Psoas muscle (tissue), 8 donors: ENCODE measurements around the gene TXNRD1. TPM values are rescaled to one million over a fixed set of nuclear protein-coding genes. Genes with fewer than 3 reads are reported as not detected.
A peak's percentile ranks its signal among the peaks of the same experiment; 100 is the strongest.

Source experiments
- ATAC-seq, 4 donors: fragments of 200-7000 bp; cut with Tn5 transposase; one replicate each; pipeline ENCODE4 v1.9.1; 2020; ENCODE audit warnings: moderate library complexity in 3 of 4, mild to moderate bottlenecking in 2 of 4
- DNase-seq, 2 donors: peaks; one replicate each; pipeline ENCODE4 v3.0.0-alpha.2; 2020
- H3K27ac ChIP-seq: fragments of 200-600 bp; one replicate; pipeline ENCODE4 v1.8.0; 2022
- H3K27me3 ChIP-seq, 3 donors: fragments of 200-600 bp in 1 of 3; one replicate each; pipeline versions ENCODE4 v1.6.1 to v1.8.0; 2013 to 2022; ENCODE audit warnings: low read length in 2 of 3, mild to moderate bottlenecking in 2 of 3, moderate library complexity in 1 of 3; ENCODE audit not compliant: insufficient read depth in 3 of 3
- H3K36me3 ChIP-seq, 2 donors: fragments of 200-600 bp in 1 of 2; one replicate each; pipeline versions ENCODE4 v1.6.1 to v1.8.0; 2013 to 2022; ENCODE audit warnings: low read depth in 1 of 2, mild to moderate bottlenecking in 1 of 2, moderate library complexity in 1 of 2; ENCODE audit not compliant: insufficient read depth in 1 of 2
- H3K4me1 ChIP-seq: fragments of 200-600 bp; one replicate; pipeline ENCODE4 v1.8.0; 2022
- H3K4me3 ChIP-seq: fragments of 200-600 bp; one replicate; pipeline ENCODE4 v1.8.0; 2022; ENCODE audit warnings: mild to moderate bottlenecking
- H3K9me3 ChIP-seq: fragments of 200-600 bp; one replicate; pipeline ENCODE4 v1.8.0; 2022
- CTCF ChIP-seq: fragments of 200-600 bp; IDR thresholded peaks from one replicate; pipeline ENCODE4 v1.8.0; 2022; ENCODE audit warnings: antibody characterized with exemption
- WGBS, 3 donors: extraction: QIAGEN DNeasy Blood & Tissue Kit; methylation state at CpG; one replicate each; pipeline versions ENCODE4 v1.1.6 to v1.1.7; 2013; 5-methylcytosine and 5-hydroxymethylcytosine counted together
- intact Hi-C, 2 donors: fragments of 100-400 bp; cut with DNase I; formaldehyde crosslinking; loops; one replicate each; pipeline versions ENCODE4 v1.11.0 to v1.14.2; 2022
- polyA plus RNA-seq, 3 donors: library from polyadenylated mRNA; stranded (reverse); fragments of 200-250 nt; gene quantifications; one replicate each; pipeline ENCODE4 v1.2.3, GENCODE V29; 2013
- total RNA-seq, 4 donors: library from RNA; stranded (reverse); fragmentation: NEBNext Ultra II Directional in 2 of 4; extraction: Animal tissue kit (Norgen Biotek cat#: 25700) in 2 of 4; gene quantifications; one replicate each; pipeline versions ENCODE4 v1.2.1 to v1.2.4, GENCODE V29; 2021 to 2023
- donor health status: healthy with polysubstance abuse.
- donor health status: DM: no; HTN: no; CAD: no; lungs with moderate emphysema.
- donor health status: Bipolar disorder and iron deficiency.
- donor health status: healthy.
- donor health status: DM: yes; HTN: yes; CAD: no.
- donor health status: DM: no; HTN: no; CAD: no.
- donor health status: DM: no; HTN: no; CAD: no.
- donor health status: DM: yes; HTN: yes; CAD: no.

The TXNRD1 gene
- total and polyA plus RNA-seq, 7 donors: 46.0 to 249 (median 110) TPM

- intact Hi-C loops: loop anchor here in 1 of 2 donors (5.0 kb wide), 2 partner anchors 69 to 144 kb away; partner anchors contain the start of gene TXNRD1
- Histone ChIP-seq H3K27ac (peak overlapping the region; percentile 98), H3K27me3 (no peaks in the 10 kb centered on the region), H3K36me3 (peaks cover 0 to 20% of the 10 kb centered on the region in 2 donors), H3K9me3 (no peaks in the 10 kb centered on the region), H3K4me1 (peaks cover 29% of the 10 kb centered on the region), H3K4me3 (peak overlapping the region; percentile 90)
- peak in 1 of 2 donors; percentile 53 for DNase-seq
- peak in 3 of 4 donors; percentile 21 to 38 (median 24) for ATAC-seq
- WGBS, 3 donors: 72 to 80% (median 73%) methylated on average over 3 of the region's 3 CpGs
- no peak for TF ChIP-seq CTCF
These were observed 70.3 kb downstream of the TXNRD1 start for GRCh38 chr12:104285740-104286515.

- H3K4me3 ChIP-seq: peak overlapping the region; percentile 90
- ATAC-seq (peak; percentile 82 to 89 (median 86)), DNase-seq (peak; percentile 93 to 95)
- H3K27me3 ChIP-seq: no peaks in the 10 kb centered on the region
- H3K4me1 ChIP-seq: peaks cover 35% of the 10 kb centered on the region
- TF ChIP-seq CTCF: no peak
- 0% methylated on average over 40 of the region's 40 CpGs for WGBS, 3 donors
- peaks cover 0 to 29% of the 10 kb centered on the region in 2 donors for H3K36me3 ChIP-seq
- intact Hi-C loops: loop anchor here in 1 of 2 donors (5.0 kb wide), 2 partner anchors 69 to 144 kb away; partner anchors contain the start of gene TXNRD1
- no peaks in the 10 kb centered on the region for H3K9me3 ChIP-seq
- H3K27ac ChIP-seq: peak overlapping the region; percentile 98
These were observed 71.2 kb downstream of the TXNRD1 start for GRCh38 chr12:104286516-104287482.

GRCh38 chr12:104288635-104289274, 73.2 kb downstream of the TXNRD1 start:
- Histone ChIP-seq H3K9me3 (no peaks in the 10 kb centered on the region), H3K36me3 (peaks cover 7 to 49% of the 10 kb centered on the region in 2 donors), H3K4me3 (peak overlapping the region; percentile 90), H3K27ac (peak overlapping the region; percentile 98), H3K27me3 (no peaks in the 10 kb centered on the region), H3K4me1 (peaks cover 47% of the 10 kb centered on the region)
- TF ChIP-seq CTCF: no peak
- DNase-seq (peak; percentile 84 to 91), ATAC-seq (peak; percentile 78 to 85 (median 80))
- intact Hi-C loops: loop anchor here (2.0 to 5.0 kb wide), 3 partner anchors 71 to 146 kb away; partner anchors contain the start of gene TXNRD1 (in 2 of the 2)
- WGBS, 3 donors: 1% methylated on average over 41 of the region's 41 CpGs

GRCh38 chr12:104290320-104290719, 74.7 kb downstream of the TXNRD1 start:
- Histone ChIP-seq H3K9me3 (no peaks in the 10 kb centered on the region), H3K4me3 (peak overlapping the region; percentile 90), H3K4me1 (peaks cover 56% of the 10 kb centered on the region), H3K27me3 (no peaks in the 10 kb centered on the region), H3K36me3 (peaks cover 7 to 64% of the 10 kb centered on the region in 2 donors), H3K27ac (no peak overlapping the region)
- intact Hi-C loops: no loop called here
- DNase-seq (no peak), ATAC-seq (no peak)
- no peak for TF ChIP-seq CTCF
- WGBS, 3 donors: 87 to 95% (median 88%) methylated on average over 8 of the region's 8 CpGs
